ENCODE measurements around the gene SLC15A1.

The SLC15A1 gene

GRCh38 chr13:98796798-98797197, 44.3 kb upstream of the SLC15A1 start:
- no peak for TF ChIP-seq CTCF (IDR thresholded peaks at IDR 0.05; ENCODE audit: low read length, missing control alignments)
- DNase-seq (ENCODE audit: low read depth) = no peak
- H3K4me3 ChIP-seq (replicated peaks; ENCODE audit: low read depth, low read length) = no peak overlapping the region

- no peak overlapping the region for H3K4me3 ChIP-seq (replicated peaks; ENCODE audit: low read depth, low read length)
- DNase-seq (ENCODE audit: low read depth) = no peak
- no peak for TF ChIP-seq CTCF (IDR thresholded peaks at IDR 0.05; ENCODE audit: low read length, missing control alignments)
Observed at GRCh38 chr13:98796191-98796590, 43.7 kb upstream of the SLC15A1 start.

- DNase-seq (ENCODE audit: low read depth) = no peak
- no peak for TF ChIP-seq CTCF (IDR thresholded peaks at IDR 0.05; ENCODE audit: low read length, missing control alignments)
- no peak overlapping the region for H3K4me3 ChIP-seq (replicated peaks; ENCODE audit: low read depth, low read length)
Observed at GRCh38 chr13:98795220-98795619, 42.7 kb upstream of the SLC15A1 start.

GRCh38 chr13:98794498-98794897, 42.0 kb upstream of the SLC15A1 start:
- no peak for TF ChIP-seq CTCF (IDR thresholded peaks at IDR 0.05; ENCODE audit: low read length, missing control alignments)
- no peak for DNase-seq (ENCODE audit: low read depth)
- no peak overlapping the region for H3K4me3 ChIP-seq (replicated peaks; ENCODE audit: low read depth, low read length)

GRCh38 chr13:98792785-98793495, 40.5 kb upstream of the SLC15A1 start:
- TF ChIP-seq CTCF (IDR thresholded peaks at IDR 0.05; ENCODE audit: low read length, missing control alignments) = no peak
- H3K4me3 ChIP-seq (replicated peaks; ENCODE audit: low read depth, low read length) = no peak overlapping the region
- no peak for DNase-seq (ENCODE audit: low read depth)

GRCh38 chr13:98792321-98792720, 39.8 kb upstream of the SLC15A1 start:
- DNase-seq (ENCODE audit: low read depth) = no peak
- TF ChIP-seq CTCF (IDR thresholded peaks at IDR 0.05; ENCODE audit: low read length, missing control alignments) = no peak
- no peak overlapping the region for H3K4me3 ChIP-seq (replicated peaks; ENCODE audit: low read depth, low read length)

GRCh38 chr13:98791611-98792010, 39.1 kb upstream of the SLC15A1 start:
- no peak for TF ChIP-seq CTCF (IDR thresholded peaks at IDR 0.05; ENCODE audit: low read length, missing control alignments)
- no peak overlapping the region for H3K4me3 ChIP-seq (replicated peaks; ENCODE audit: low read depth, low read length)

More at GRCh38 chr13:98791611-98792010, 39.1 kb upstream of the SLC15A1 start:
- DNase-seq (ENCODE audit: low read depth) = no peak

All from fibroblast of pulmonary artery (primary cell).